ENCODE measurements around the gene ACAD9. TPM values are rescaled to one million over a fixed set of nuclear protein-coding genes. Genes with fewer than 3 reads are reported as not detected.

ACAD9 gene
- total and polyA plus RNA-seq, 10 of the 15 experiments (the other 5 are each of a cell fraction or from before 2014, with no cell fraction given): 12.7 to 63.1 (median 43.7) TPM

DNA sequence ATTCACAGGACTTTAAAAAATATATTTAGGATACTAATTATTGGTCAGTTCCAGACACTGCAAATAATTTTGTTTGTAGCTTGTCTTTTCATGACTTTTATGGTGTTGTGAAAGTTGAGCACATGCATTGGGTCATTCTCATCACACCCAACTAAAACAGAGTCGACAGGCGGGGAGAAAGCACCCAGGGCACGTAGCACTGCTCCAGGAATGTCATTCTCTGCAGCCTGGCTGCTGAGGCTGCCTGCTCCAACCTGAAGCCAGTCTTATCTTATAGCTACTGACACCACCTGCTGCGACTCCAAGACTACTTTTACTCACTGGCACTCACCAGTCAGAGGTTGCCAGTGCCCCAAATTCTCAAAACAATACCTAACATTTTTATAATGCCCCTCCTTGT lies 56.9 kb downstream of the ACAD9 start:
- ChIA-PET CTCF (no interaction called here), SMC1A (ENCODE audit: uncharacterized antibody, unreplicated experiment) (no interaction called here), POLR2A (no interaction called here), RAD21 (ENCODE audit: unreplicated experiment) (no interaction called here)
- Histone ChIP-seq H3K36me3 (ENCODE audit: control insufficient read depth in 2 of 2, insufficient read depth in 2 of 2, low read length in 1 of 2) (no peaks in the 10 kb centered on the region), H2AFZ (ENCODE audit: control insufficient read depth, low read depth, low read length) (no peak overlapping the region), H3K27me3 (replicated peaks in 1 of 2; ENCODE audit: control insufficient read depth in 2 of 2, insufficient read depth in 2 of 2, low read length in 1 of 2) (peaks cover 0 to 2% of the 10 kb centered on the region in 2 experiments; a peak in 2 of 4 replicates), H3K4me2 (ENCODE audit: control insufficient read depth, insufficient read depth) (no peak overlapping the region), H3K79me2 (ENCODE audit: control insufficient read depth, insufficient read depth, low read length) (no peaks in the 10 kb centered on the region), H3K4me3 (no peak overlapping the region), H3K27ac (ENCODE audit: control insufficient read depth, insufficient read depth) (no peak overlapping the region), H4K20me1 (ENCODE audit: control insufficient read depth, insufficient read depth) (no peaks in the 10 kb centered on the region), H3K4me1 (ENCODE audit: control insufficient read depth, insufficient read depth, low read length) (no peaks in the 10 kb centered on the region), H3K9ac (ENCODE audit: control insufficient read depth, insufficient read depth, low read length) (no peak overlapping the region), H3K9me3 (replicated peaks; ENCODE audit: control insufficient read depth, insufficient read depth, low read length) (no peaks in the 10 kb centered on the region)
- ATAC-seq (no peak), FAIRE-seq (no peak), DNase-seq (ENCODE audit: low read depth, low spot score) (no peak)
- BruUV-seq (replicated peaks): no TSS peak
- WGBS (ENCODE audit: insufficient coverage, insufficient replicate concordance, low lambda C conversion rate, missing lambda C conversion rate): 22% methylated on average over 4 of the region's 4 CpGs
- intact Hi-C loops (cut with micrococcal nuclease; ENCODE audit: unreplicated experiment): no loop called here
- in situ Hi-C loops (cut with MboI): no loop called here
- TF ChIP-seq NBN (IDR thresholded peaks at IDR 0.05) (no peak), ZNF622 (IDR thresholded peaks at IDR 0.05) (no peak), EP300 (IDR thresholded peaks at IDR 0.05; ENCODE audit: borderline replicate concordance in 1 of 2, control insufficient read depth in 1 of 2, low read depth in 2 of 2, low read length in 2 of 2) (no peak), SRF (IDR thresholded peaks at IDR 0.05; ENCODE audit: low read depth in 2 of 2, low read length in 2 of 2) (no peak), NFXL1 (IDR thresholded peaks at IDR 0.05; ENCODE audit: borderline replicate concordance) (no peak), EED (IDR thresholded peaks at IDR 0.05; ENCODE audit: low read depth) (no peak), TARDBP (IDR thresholded peaks at IDR 0.05; ENCODE audit: borderline replicate concordance) (no peak), RUNX3 (IDR thresholded peaks at IDR 0.05; ENCODE audit: low read length) (no peak), HCFC1 (IDR thresholded peaks at IDR 0.05; ENCODE audit: low read length) (no peak), RB1 (IDR thresholded peaks at IDR 0.05; ENCODE audit: borderline replicate concordance) (no peak)
- TF ChIP-seq, protein P1, sequence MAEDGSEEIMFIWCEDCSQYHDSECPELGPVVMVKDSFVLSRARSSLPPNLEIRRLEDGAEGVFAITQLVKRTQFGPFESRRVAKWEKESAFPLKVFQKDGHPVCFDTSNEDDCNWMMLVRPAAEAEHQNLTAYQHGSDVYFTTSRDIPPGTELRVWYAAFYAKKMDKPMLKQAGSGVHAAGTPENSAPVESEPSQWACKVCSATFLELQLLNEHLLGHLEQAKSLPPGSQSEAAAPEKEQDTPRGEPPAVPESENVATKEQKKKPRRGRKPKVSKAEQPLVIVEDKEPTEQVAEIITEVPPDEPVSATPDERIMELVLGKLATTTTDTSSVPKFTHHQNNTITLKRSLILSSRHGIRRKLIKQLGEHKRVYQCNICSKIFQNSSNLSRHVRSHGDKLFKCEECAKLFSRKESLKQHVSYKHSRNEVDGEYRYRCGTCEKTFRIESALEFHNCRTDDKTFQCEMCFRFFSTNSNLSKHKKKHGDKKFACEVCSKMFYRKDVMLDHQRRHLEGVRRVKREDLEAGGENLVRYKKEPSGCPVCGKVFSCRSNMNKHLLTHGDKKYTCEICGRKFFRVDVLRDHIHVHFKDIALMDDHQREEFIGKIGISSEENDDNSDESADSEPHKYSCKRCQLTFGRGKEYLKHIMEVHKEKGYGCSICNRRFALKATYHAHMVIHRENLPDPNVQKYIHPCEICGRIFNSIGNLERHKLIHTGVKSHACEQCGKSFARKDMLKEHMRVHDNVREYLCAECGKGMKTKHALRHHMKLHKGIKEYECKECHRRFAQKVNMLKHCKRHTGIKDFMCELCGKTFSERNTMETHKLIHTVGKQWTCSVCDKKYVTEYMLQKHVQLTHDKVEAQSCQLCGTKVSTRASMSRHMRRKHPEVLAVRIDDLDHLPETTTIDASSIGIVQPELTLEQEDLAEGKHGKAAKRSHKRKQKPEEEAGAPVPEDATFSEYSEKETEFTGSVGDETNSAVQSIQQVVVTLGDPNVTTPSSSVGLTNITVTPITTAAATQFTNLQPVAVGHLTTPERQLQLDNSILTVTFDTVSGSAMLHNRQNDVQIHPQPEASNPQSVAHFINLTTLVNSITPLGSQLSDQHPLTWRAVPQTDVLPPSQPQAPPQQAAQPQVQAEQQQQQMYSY (CRISPR knock-in tag; IDR thresholded peaks at IDR 0.05): no peak
- TF ChIP-seq, protein P2, sequence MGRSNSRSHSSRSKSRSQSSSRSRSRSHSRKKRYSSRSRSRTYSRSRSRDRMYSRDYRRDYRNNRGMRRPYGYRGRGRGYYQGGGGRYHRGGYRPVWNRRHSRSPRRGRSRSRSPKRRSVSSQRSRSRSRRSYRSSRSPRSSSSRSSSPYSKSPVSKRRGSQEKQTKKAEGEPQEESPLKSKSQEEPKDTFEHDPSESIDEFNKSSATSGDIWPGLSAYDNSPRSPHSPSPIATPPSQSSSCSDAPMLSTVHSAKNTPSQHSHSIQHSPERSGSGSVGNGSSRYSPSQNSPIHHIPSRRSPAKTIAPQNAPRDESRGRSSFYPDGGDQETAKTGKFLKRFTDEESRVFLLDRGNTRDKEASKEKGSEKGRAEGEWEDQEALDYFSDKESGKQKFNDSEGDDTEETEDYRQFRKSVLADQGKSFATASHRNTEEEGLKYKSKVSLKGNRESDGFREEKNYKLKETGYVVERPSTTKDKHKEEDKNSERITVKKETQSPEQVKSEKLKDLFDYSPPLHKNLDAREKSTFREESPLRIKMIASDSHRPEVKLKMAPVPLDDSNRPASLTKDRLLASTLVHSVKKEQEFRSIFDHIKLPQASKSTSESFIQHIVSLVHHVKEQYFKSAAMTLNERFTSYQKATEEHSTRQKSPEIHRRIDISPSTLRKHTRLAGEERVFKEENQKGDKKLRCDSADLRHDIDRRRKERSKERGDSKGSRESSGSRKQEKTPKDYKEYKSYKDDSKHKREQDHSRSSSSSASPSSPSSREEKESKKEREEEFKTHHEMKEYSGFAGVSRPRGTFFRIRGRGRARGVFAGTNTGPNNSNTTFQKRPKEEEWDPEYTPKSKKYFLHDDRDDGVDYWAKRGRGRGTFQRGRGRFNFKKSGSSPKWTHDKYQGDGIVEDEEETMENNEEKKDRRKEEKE (IDR thresholded peaks at IDR 0.05): no peak
- TF ChIP-seq, protein P3, sequence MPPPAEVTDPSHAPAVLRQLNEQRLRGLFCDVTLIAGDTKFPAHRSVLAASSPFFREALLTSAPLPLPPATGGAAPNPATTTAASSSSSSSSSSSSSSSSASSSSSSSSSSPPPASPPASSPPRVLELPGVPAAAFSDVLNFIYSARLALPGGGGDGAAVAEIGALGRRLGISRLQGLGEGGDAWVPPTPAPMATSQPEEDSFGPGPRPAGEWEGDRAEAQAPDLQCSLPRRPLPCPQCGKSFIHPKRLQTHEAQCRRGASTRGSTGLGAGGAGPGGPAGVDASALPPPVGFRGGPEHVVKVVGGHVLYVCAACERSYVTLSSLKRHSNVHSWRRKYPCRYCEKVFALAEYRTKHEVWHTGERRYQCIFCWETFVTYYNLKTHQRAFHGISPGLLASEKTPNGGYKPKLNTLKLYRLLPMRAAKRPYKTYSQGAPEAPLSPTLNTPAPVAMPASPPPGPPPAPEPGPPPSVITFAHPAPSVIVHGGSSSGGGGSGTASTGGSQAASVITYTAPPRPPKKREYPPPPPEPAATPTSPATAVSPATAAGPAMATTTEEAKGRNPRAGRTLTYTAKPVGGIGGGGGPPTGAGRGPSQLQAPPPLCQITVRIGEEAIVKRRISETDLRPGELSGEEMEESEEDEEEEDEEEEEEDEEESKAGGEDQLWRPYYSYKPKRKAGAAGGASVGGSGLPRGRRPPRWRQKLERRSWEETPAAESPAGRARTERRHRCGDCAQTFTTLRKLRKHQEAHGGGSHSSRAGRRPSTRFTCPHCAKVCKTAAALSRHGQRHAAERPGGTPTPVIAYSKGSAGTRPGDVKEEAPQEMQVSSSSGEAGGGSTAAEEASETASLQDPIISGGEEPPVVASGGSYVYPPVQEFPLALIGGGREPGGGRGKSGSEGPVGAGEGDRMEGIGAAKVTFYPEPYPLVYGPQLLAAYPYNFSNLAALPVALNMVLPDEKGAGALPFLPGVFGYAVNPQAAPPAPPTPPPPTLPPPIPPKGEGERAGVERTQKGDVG (CRISPR knock-in tag; IDR thresholded peaks at IDR 0.05): no peak
- TF ChIP-seq, protein P4, sequence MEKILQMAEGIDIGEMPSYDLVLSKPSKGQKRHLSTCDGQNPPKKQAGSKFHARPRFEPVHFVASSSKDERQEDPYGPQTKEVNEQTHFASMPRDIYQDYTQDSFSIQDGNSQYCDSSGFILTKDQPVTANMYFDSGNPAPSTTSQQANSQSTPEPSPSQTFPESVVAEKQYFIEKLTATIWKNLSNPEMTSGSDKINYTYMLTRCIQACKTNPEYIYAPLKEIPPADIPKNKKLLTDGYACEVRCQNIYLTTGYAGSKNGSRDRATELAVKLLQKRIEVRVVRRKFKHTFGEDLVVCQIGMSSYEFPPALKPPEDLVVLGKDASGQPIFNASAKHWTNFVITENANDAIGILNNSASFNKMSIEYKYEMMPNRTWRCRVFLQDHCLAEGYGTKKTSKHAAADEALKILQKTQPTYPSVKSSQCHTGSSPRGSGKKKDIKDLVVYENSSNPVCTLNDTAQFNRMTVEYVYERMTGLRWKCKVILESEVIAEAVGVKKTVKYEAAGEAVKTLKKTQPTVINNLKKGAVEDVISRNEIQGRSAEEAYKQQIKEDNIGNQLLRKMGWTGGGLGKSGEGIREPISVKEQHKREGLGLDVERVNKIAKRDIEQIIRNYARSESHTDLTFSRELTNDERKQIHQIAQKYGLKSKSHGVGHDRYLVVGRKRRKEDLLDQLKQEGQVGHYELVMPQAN (conservative IDR thresholded peaks at IDR 0.05): no peak

Data from GM12878 (cell line).